ENCODE measurements around the gene TMEM179. TPM values are rescaled to one million over a fixed set of nuclear protein-coding genes. Genes with fewer than 3 reads are reported as not detected.

TMEM179 gene
- total RNA-seq, 1 experiment from 2014 or later = 11.4 TPM

- Histone ChIP-seq H3T11ph (ENCODE audit: low read length) (no peak overlapping the region), H3K4me2 (ENCODE audit: insufficient read depth, insufficient read length, low read length) (no peak overlapping the region), H4K20me1 (ENCODE audit: control insufficient read depth, insufficient read depth, insufficient read length) (no peaks in the 10 kb centered on the region), H3K27me3 (ENCODE audit: insufficient read depth, low read length) (no peaks in the 10 kb centered on the region), H2AK5ac (ENCODE audit: insufficient read length, low read length) (no peak overlapping the region), H3K9ac (ENCODE audit: extremely low read depth, insufficient read length, low read length) (no peak overlapping the region), H2BK5ac (ENCODE audit: insufficient read length, low read length) (no peak overlapping the region), H4K5ac (ENCODE audit: insufficient read length, low read depth, low read length) (no peak overlapping the region), H2AFZ (ENCODE audit: low read length) (no peak overlapping the region), H4K8ac (replicated peaks; ENCODE audit: insufficient read length, low read depth, low read length) (no peak overlapping the region), H2BK15ac (ENCODE audit: low read depth, low read length) (no peak overlapping the region), H3K18ac (ENCODE audit: insufficient read length, low read depth, low read length) (no peak overlapping the region), H2BK20ac (ENCODE audit: low read depth, low read length, poor library complexity, severe bottlenecking) (no peak overlapping the region), H2BK12ac (ENCODE audit: insufficient read length, low read depth, low read length) (no peak overlapping the region), H2BK120ac (ENCODE audit: low read depth, low read length, poor library complexity, severe bottlenecking) (no peak overlapping the region), H3K4ac (ENCODE audit: low read depth, low read length) (no peak overlapping the region), H3K14ac (ENCODE audit: insufficient read depth, low read length) (no peak overlapping the region), H3K23me2 (ENCODE audit: insufficient read length, low read depth, low read length, poor library complexity, severe bottlenecking) (no peaks in the 10 kb centered on the region), H3K79me1 (ENCODE audit: insufficient read depth, low read depth, low read length, poor library complexity, severe bottlenecking) (no peaks in the 10 kb centered on the region), H3K27ac (ENCODE audit: insufficient read length, low read depth, low read length) (no peak overlapping the region), H3K56ac (ENCODE audit: insufficient read length, low read depth, low read length) (no peak overlapping the region), H3K79me2 (ENCODE audit: insufficient read depth, low read length) (no peaks in the 10 kb centered on the region), H3K4me1 (ENCODE audit: insufficient read depth, low read length) (no peaks in the 10 kb centered on the region), H3K23ac (ENCODE audit: insufficient read length, low read depth, low read length) (no peak overlapping the region), H3K9me3 (ENCODE audit: control insufficient read depth, low read depth, low read length) (no peaks in the 10 kb centered on the region), H4K91ac (ENCODE audit: insufficient read length, low read depth, low read length) (no peak overlapping the region)
- Mint-ChIP-seq H3K4me1 (peaks cover 11 to 14% of the 10 kb centered on the region in 2 experiments), H3K27ac (peak overlapping the region in 1 of 3 experiments; percentile 11; a peak in 1 of 7 replicates), H3K27me3 (ENCODE audit: low read depth) (peaks cover 10% of the 10 kb centered on the region), H3K4me3 (no peak overlapping the region), H3K9me3 (no peaks in the 10 kb centered on the region), H3K36me3 (ENCODE audit: insufficient read depth in 1 of 3, low read depth in 3 of 3) (no peaks in the 10 kb centered on the region)
- TF ChIP-seq CTCF (conservative IDR thresholded peaks at IDR 0.05) = no peak
- WGBS (ENCODE audit: extremely low coverage, insufficient read length, low lambda C conversion rate) = no CpG with 5 or more reads among the region's 16 CpGs
- DNase-seq = no peak
Observed at GRCh38 chr14:104542871-104543830, 61.4 kb downstream of the TMEM179 start.

Data from H9 (cell line).